IMR-90 (cell line): ENCODE results near the gene FBLIM1. TPM values are rescaled to one million over a fixed set of nuclear protein-coding genes. Genes with fewer than 3 reads are reported as not detected.

Experiments
- ATAC-seq: fragments of 200-7000 bp; cut with Tn5 transposase; 2 replicates; pipeline ENCODE4 v1.9.1; 2020; ENCODE audit warnings: low read depth, mild to moderate bottlenecking, moderate library complexity
- BruUV-seq: library from RNA; stranded (reverse); fragments of 400-500 nt; replicated peaks from 2 replicates; lab custom pipeline; 2021; lab: Mats Ljungman, UMichigan
- CTCF ChIA-PET: fragments of 300-600 bp; formaldehyde crosslinking; extraction: SDS; loops from one replicate; lab custom pipeline; 2021; ENCODE audit warnings: antibody characterized with exemption; lab: Yijun Ruan, JAX
- POLR2A ChIA-PET: fragments of 300-600 bp; sonication (Branson Sonifier 250); formaldehyde crosslinking; loops from one replicate; lab custom pipeline; 2022; ENCODE audit warnings: antibody characterized with exemption; ENCODE audit not compliant: unreplicated experiment; lab: Charles Lee
- DNase-seq: peaks from one replicate; pipeline ENCODE4 v3.0.0; 2013
- H2AFZ ChIP-seq: replicated peaks from 2 replicates; pipeline ENCODE3; 2013; ENCODE audit warnings: low read length, mild to moderate bottlenecking; ENCODE audit not compliant: poor library complexity
- H2AK5ac ChIP-seq: 2 replicates; pipeline ENCODE4 v1.6.1; 2013; ENCODE audit warnings: low read depth, low read length, inconsistent platforms
- H2AK9ac ChIP-seq: replicated peaks from 2 replicates; pipeline ENCODE3; 2013; ENCODE audit warnings: mild to moderate bottlenecking, low read depth, low read length, moderate library complexity; ENCODE audit not compliant: poor library complexity
- H2BK120ac ChIP-seq: 2 replicates; pipeline ENCODE4 v1.6.1; 2013; ENCODE audit warnings: low read depth, low read length, inconsistent platforms
- H2BK15ac ChIP-seq: 3 replicates; pipeline ENCODE4 v1.6.1; 2013; ENCODE audit warnings: low read depth, low read length, inconsistent platforms
- H2BK20ac ChIP-seq: 2 replicates; pipeline ENCODE4 v1.6.1; 2013; ENCODE audit warnings: low read depth, mild to moderate bottlenecking, inconsistent platforms, low read length, moderate library complexity
- H2BK5ac ChIP-seq: 2 replicates; pipeline ENCODE4 v1.6.1; 2013; ENCODE audit warnings: mild to moderate bottlenecking, low read depth, low read length, inconsistent platforms; ENCODE audit not compliant: poor library complexity, severe bottlenecking
- H3K14ac ChIP-seq: replicated peaks from 2 replicates; pipeline ENCODE4 v1.6.1; 2013; ENCODE audit warnings: low read depth, low read length, inconsistent platforms
- H3K18ac ChIP-seq: 2 replicates; pipeline ENCODE4 v1.6.1; 2013; ENCODE audit warnings: low read depth, low read length, control low read depth
- H3K23ac ChIP-seq: 2 replicates; pipeline ENCODE4 v1.6.1; 2013; ENCODE audit warnings: low read depth, low read length, inconsistent platforms
- H3K27ac ChIP-seq: 2 replicates; pipeline ENCODE4 v1.5.1; 2013; ENCODE audit warnings: mild to moderate bottlenecking, control low read depth, low read length; ENCODE audit not compliant: insufficient read depth
- H3K27me3 ChIP-seq: 2 replicates; pipeline ENCODE4 v1.6.1; 2013; ENCODE audit warnings: low read length; ENCODE audit not compliant: control insufficient read depth, insufficient read depth
- H3K36me3 ChIP-seq: 2 replicates; pipeline ENCODE4 v1.6.1; 2013; ENCODE audit warnings: low read length, mixed read lengths; ENCODE audit not compliant: control insufficient read depth, insufficient read depth
- H3K4ac ChIP-seq: 2 replicates; pipeline ENCODE4 v1.6.1; 2013; ENCODE audit warnings: low read depth, low read length, inconsistent platforms
- H3K4me1 ChIP-seq: 2 replicates; pipeline ENCODE4 v1.6.1; 2013; ENCODE audit warnings: low read length, mixed read lengths; ENCODE audit not compliant: control insufficient read depth, insufficient read depth
- H3K4me2 ChIP-seq: 2 replicates; pipeline ENCODE4 v1.6.1; 2013; ENCODE audit warnings: low read depth, mild to moderate bottlenecking, control low read depth, low read length, moderate library complexity
- H3K4me3 ChIP-seq: 2 replicates; pipeline ENCODE4 v1.5.1; 2013; ENCODE audit warnings: low read depth, mild to moderate bottlenecking, control low read depth, low read length, moderate library complexity; ENCODE audit not compliant: insufficient read depth
- H3K56ac ChIP-seq: 2 replicates; pipeline ENCODE4 v1.6.1; 2013; ENCODE audit warnings: low read length, inconsistent platforms; ENCODE audit not compliant: insufficient read depth; ENCODE audit errors: extremely low read depth
- H3K79me1 ChIP-seq, 2 experiments: 2 replicates each; pipeline ENCODE4 v1.6.1; 2013; ENCODE audit warnings: low read length in 2 of 2, inconsistent platforms in 1 of 2, low read depth in 1 of 2
- H3K9ac ChIP-seq: 2 replicates; pipeline ENCODE4 v1.6.1; 2013; ENCODE audit warnings: low read depth, low read length, control low read depth
- H3K9me1 ChIP-seq: 2 replicates; pipeline ENCODE4 v1.6.1; 2013; ENCODE audit warnings: low read length, inconsistent platforms; ENCODE audit not compliant: insufficient read depth
- H3K9me3 ChIP-seq: 2 replicates; pipeline ENCODE4 v1.6.1; 2013; ENCODE audit warnings: low read length; ENCODE audit not compliant: control insufficient read depth, insufficient read depth
- H4K20me1 ChIP-seq: 2 replicates; pipeline ENCODE4 v1.6.1; 2013; ENCODE audit warnings: low read length, inconsistent platforms; ENCODE audit not compliant: insufficient read depth
- H4K5ac ChIP-seq: 2 replicates; pipeline ENCODE4 v1.6.1; 2013; ENCODE audit warnings: mild to moderate bottlenecking, low read depth, low read length, control low read depth
- H4K8ac ChIP-seq, 2 experiments: 2 replicates each; pipeline ENCODE4 v1.6.1; 2013; ENCODE audit warnings: low read depth in 2 of 2, low read length in 2 of 2, control low read depth in 1 of 2, inconsistent platforms in 1 of 2
- H4K91ac ChIP-seq: 2 replicates; pipeline ENCODE4 v1.6.1; 2013; ENCODE audit warnings: low read depth, low read length, inconsistent platforms; ENCODE audit not compliant: insufficient read depth
- BHLHE40 ChIP-seq: fragments of 150-350 bp; IDR thresholded peaks from 2 replicates; pipeline ENCODE4 v1.6.1; 2016; ENCODE audit warnings: mild to moderate bottlenecking, low read depth, low read length
- CHD1 ChIP-seq: IDR thresholded peaks from 2 replicates; pipeline ENCODE4 v1.6.1; 2012; ENCODE audit warnings: low read depth, low read length, improper control_type of control experiment
- ELK1 ChIP-seq: fragments of 150-350 bp; IDR thresholded peaks from 2 replicates; pipeline ENCODE4 v1.6.1; 2016; ENCODE audit warnings: low read depth, mild to moderate bottlenecking, low read length, moderate library complexity, borderline replicate concordance
- FOS ChIP-seq: fragments of 150-350 bp; IDR thresholded peaks from 2 replicates; pipeline ENCODE4 v1.6.1; 2016; ENCODE audit warnings: low read depth, low read length
- MXI1 ChIP-seq: IDR thresholded peaks from 2 replicates; pipeline ENCODE4 v1.6.1; 2012; ENCODE audit warnings: low read depth, mild to moderate bottlenecking, low read length, moderate library complexity, borderline replicate concordance
- NFE2L2 ChIP-seq: fragments of 150-350 bp; IDR thresholded peaks from 2 replicates; pipeline ENCODE4 v1.6.1; 2016; ENCODE audit warnings: low read depth, mild to moderate bottlenecking, low read length
- RAD21 ChIP-seq: IDR thresholded peaks from 2 replicates; pipeline ENCODE4 v1.6.1; 2012; ENCODE audit warnings: low read length, improper control_type of control experiment
- RFX5 ChIP-seq: IDR thresholded peaks from 2 replicates; pipeline ENCODE4 v1.8.0; 2012; ENCODE audit warnings: low read depth, mild to moderate bottlenecking, low read length, moderate library complexity
- WGBS, 2 experiments: methylation state at CpG; one replicate each; pipeline versions ENCODE4 v1.1.5 to v1.1.7; 2013; ENCODE audit warnings: missing lambda C conversion rate in 2 of 2; ENCODE audit not compliant: insufficient read length in 1 of 2; ENCODE audit errors: extremely low coverage in 2 of 2; 5-methylcytosine and 5-hydroxymethylcytosine counted together
- dilution Hi-C: fragments of 300-500 bp; cut with HindIII; formaldehyde crosslinking; loops from one replicate; pipeline ENCODE4 v1.14.3; 2018; ENCODE audit warnings: low sequenced_read_pairs; ENCODE audit not compliant: unreplicated experiment
- in situ Hi-C: fragments of 300-500 bp; cut with MboI; formaldehyde crosslinking; loops from 3 replicates; pipeline ENCODE4 v1.14.3; 2019; ENCODE audit warnings: low sequenced_read_pairs, inconsistent platforms, mixed read lengths
- intact Hi-C: fragments of 100-400 bp; cut with micrococcal nuclease; formaldehyde crosslinking; loops from 2 replicates; pipeline ENCODE4 v1.10.0; 2022
- polyA plus RNA-seq, 3 experiments: library from polyadenylated mRNA; depleted of rRNA; stranded (reverse); fragments of >200 nt; gene quantifications; 2 replicates each; pipeline ENCODE4 v1.2.3, GENCODE V29; 2012; ENCODE audit warnings: low replicate concordance in 1 of 3
- total RNA-seq: library from RNA; depleted of rRNA; stranded (reverse); fragments of >200 nt; gene quantifications from 2 replicates; pipeline ENCODE4 v1.2.3, GENCODE V29; 2012
- TF ChIP-seq, protein P1 (sequence below): conservative IDR thresholded peaks from 2 replicates; pipeline ENCODE4 v1.5.1; 2012; ENCODE audit warnings: mild to moderate bottlenecking, low read depth, low read length, improper control_type of control experiment

FBLIM1 gene
- total and polyA plus RNA-seq, 2 of the 4 experiments (the other 2 are of a cell fraction), result 52.2 to 140 TPM

GRCh38 chr1:15804060-15804459 lies 45.5 kb downstream of the FBLIM1 start:
- Histone ChIP-seq H3K27me3 (no peaks in the 10 kb centered on the region), H3K9ac (no peak overlapping the region), H3K36me3 (no peaks in the 10 kb centered on the region), H3K18ac (no peak overlapping the region), H2BK120ac (no peak overlapping the region), H3K14ac (no peak overlapping the region), H4K20me1 (no peaks in the 10 kb centered on the region), H3K9me1 (peaks cover 17% of the 10 kb centered on the region), H3K56ac (no peak overlapping the region), H3K9me3 (no peaks in the 10 kb centered on the region), H3K4ac (no peak overlapping the region), H3K4me3 (no peak overlapping the region), H2AK5ac (no peak overlapping the region; the same call in 1 of the 2 replicates), H2AK9ac (no peak overlapping the region), H3K4me1 (peaks cover 25% of the 10 kb centered on the region), H2BK5ac (no peak overlapping the region), H4K8ac (no peak overlapping the region), H2BK20ac (no peak overlapping the region), H4K5ac (no peak overlapping the region), H4K91ac (no peak overlapping the region), H2BK15ac (no peak overlapping the region), H3K4me2 (no peak overlapping the region), H3K27ac (no peak overlapping the region), H3K23ac (no peak overlapping the region), H2AFZ (no peak overlapping the region), H3K79me1 (peaks cover 0 to 3% of the 10 kb centered on the region in 2 experiments; a peak in 1 of 4 replicates)
- no peak for TF ChIP-seq RFX5
- TF ChIP-seq MXI1, result no peak
- no peak for TF ChIP-seq FOS
- TF ChIP-seq RAD21, result no peak
- no peak for TF ChIP-seq NFE2L2
- no peak for TF ChIP-seq ELK1
- TF ChIP-seq, protein P1, sequence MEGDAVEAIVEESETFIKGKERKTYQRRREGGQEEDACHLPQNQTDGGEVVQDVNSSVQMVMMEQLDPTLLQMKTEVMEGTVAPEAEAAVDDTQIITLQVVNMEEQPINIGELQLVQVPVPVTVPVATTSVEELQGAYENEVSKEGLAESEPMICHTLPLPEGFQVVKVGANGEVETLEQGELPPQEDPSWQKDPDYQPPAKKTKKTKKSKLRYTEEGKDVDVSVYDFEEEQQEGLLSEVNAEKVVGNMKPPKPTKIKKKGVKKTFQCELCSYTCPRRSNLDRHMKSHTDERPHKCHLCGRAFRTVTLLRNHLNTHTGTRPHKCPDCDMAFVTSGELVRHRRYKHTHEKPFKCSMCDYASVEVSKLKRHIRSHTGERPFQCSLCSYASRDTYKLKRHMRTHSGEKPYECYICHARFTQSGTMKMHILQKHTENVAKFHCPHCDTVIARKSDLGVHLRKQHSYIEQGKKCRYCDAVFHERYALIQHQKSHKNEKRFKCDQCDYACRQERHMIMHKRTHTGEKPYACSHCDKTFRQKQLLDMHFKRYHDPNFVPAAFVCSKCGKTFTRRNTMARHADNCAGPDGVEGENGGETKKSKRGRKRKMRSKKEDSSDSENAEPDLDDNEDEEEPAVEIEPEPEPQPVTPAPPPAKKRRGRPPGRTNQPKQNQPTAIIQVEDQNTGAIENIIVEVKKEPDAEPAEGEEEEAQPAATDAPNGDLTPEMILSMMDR, result no peak
- no peak for TF ChIP-seq CHD1
- no peak for TF ChIP-seq BHLHE40
- dilution Hi-C loops, result no loop called here
- 80% methylated on average over 1 of the region's 8 CpGs; no CpG with 5 or more reads in 1 of the 2 experiments for WGBS, 2 experiments
- POLR2A ChIA-PET, result no interaction called here
- no peak for DNase-seq
- intact Hi-C loops, result no loop called here
- CTCF ChIA-PET, result interaction anchor here (0.6 kb wide), 1 partner anchor 84 kb away, joined by 3 read pairs; no protein-coding TSS in a partner anchor
- ATAC-seq, result no peak
- BruUV-seq, result no TSS peak
- in situ Hi-C loops, result no loop called here
